ENCODE results near the gene PGAP6.
"Not testable (repeated sequence)": the region's sequence is repeated elsewhere in the genome, so short reads cannot be mapped to it uniquely, and the experiment has no call there.

The PGAP6 gene

GRCh38 chr16:352547-353403 lies 29.0 kb downstream of the PGAP6 start, which contains the start of gene AXIN1:
TSS of gene AXIN1 (minus strand) at chr16:352723. CDS start at chr16:347025, 5,698 bp downstream.
- in situ Hi-C loops (cut with MboI; ENCODE audit: low sequenced_read_pairs): no loop called here

GRCh38 chr16:351804-352520 lies 29.8 kb downstream of the PGAP6 start:
- in situ Hi-C loops (cut with MboI; ENCODE audit: low sequenced_read_pairs): no loop called here

GRCh38 chr16:350203-350602 lies 31.6 kb downstream of the PGAP6 start:
- in situ Hi-C loops (cut with MboI; ENCODE audit: low sequenced_read_pairs): no loop called here

- in situ Hi-C loops (cut with MboI; ENCODE audit: low sequenced_read_pairs): no loop called here
Measured at GRCh38 chr16:349211-349610, 32.6 kb downstream of the PGAP6 start.

- in situ Hi-C loops (cut with MboI; ENCODE audit: low sequenced_read_pairs): not testable (repeated sequence)
Measured at GRCh38 chr16:348495-348894, 33.3 kb downstream of the PGAP6 start.

GRCh38 chr16:347203-347602 lies 34.6 kb downstream of the PGAP6 start:
- in situ Hi-C loops (cut with MboI; ENCODE audit: low sequenced_read_pairs): no loop called here

- in situ Hi-C loops (cut with MboI; ENCODE audit: low sequenced_read_pairs): no loop called here
Measured at GRCh38 chr16:346587-346986, 35.2 kb downstream of the PGAP6 start.

- in situ Hi-C loops (cut with MboI; ENCODE audit: low sequenced_read_pairs): no loop called here
Measured at GRCh38 chr16:345772-346171, 36.0 kb downstream of the PGAP6 start.

- in situ Hi-C loops (cut with MboI; ENCODE audit: low sequenced_read_pairs): no loop called here
Measured at GRCh38 chr16:342455-343213, 39.1 kb downstream of the PGAP6 start.

GRCh38 chr16:341974-342336 lies 39.8 kb downstream of the PGAP6 start:
- in situ Hi-C loops (cut with MboI; ENCODE audit: low sequenced_read_pairs): not testable (repeated sequence)

- in situ Hi-C loops (cut with MboI; ENCODE audit: low sequenced_read_pairs): not testable (repeated sequence)
Measured at GRCh38 chr16:341095-341973, 40.4 kb downstream of the PGAP6 start.

- in situ Hi-C loops (cut with MboI; ENCODE audit: low sequenced_read_pairs): no loop called here
Measured at GRCh38 chr16:340370-341091, 41.2 kb downstream of the PGAP6 start.

GRCh38 chr16:339680-340079 lies 42.1 kb downstream of the PGAP6 start:
- in situ Hi-C loops (cut with MboI; ENCODE audit: low sequenced_read_pairs): no loop called here

- in situ Hi-C loops (cut with MboI; ENCODE audit: low sequenced_read_pairs): no loop called here
Measured at GRCh38 chr16:337975-338575, 43.7 kb downstream of the PGAP6 start.

- in situ Hi-C loops (cut with MboI; ENCODE audit: low sequenced_read_pairs): no loop called here
Measured at GRCh38 chr16:337437-337836, 44.3 kb downstream of the PGAP6 start.

GRCh38 chr16:336269-336668 lies 45.5 kb downstream of the PGAP6 start:
- in situ Hi-C loops (cut with MboI; ENCODE audit: low sequenced_read_pairs): no loop called here

- in situ Hi-C loops (cut with MboI; ENCODE audit: low sequenced_read_pairs): not testable (repeated sequence)
Measured at GRCh38 chr16:334861-335632, 46.7 kb downstream of the PGAP6 start.

GRCh38 chr16:334164-334832 lies 47.5 kb downstream of the PGAP6 start:
- in situ Hi-C loops (cut with MboI; ENCODE audit: low sequenced_read_pairs): not testable (repeated sequence)

Measured in HL-60/S4 treated with retinoic acid at 250 ng/mL for 4 days and 3 days (cell line).